Activated CD4-positive, alpha-beta T cell treated with anti-CD3 and anti-CD28 coated beads, Interleukin-2, amount 50 U/mL, for 4 hours (primary cell): ENCODE data around the gene ZMYND11.
"Not testable (repeated sequence)": the region's sequence is repeated elsewhere in the genome, so short reads cannot be mapped to it uniquely, and the experiment has no call there.

ENCODE experiments used
- DNase-seq, 2 experiments: peaks; one replicate each; pipeline ENCODE4 v3.0.0-alpha.2; 2020

Gene ZMYND11

GRCh38 chr10:134247-135131 is 766 bp upstream of the ZMYND11 start:
- peak; percentile 9 to 23 for DNase-seq

- peak; percentile 50 to 52 for DNase-seq
Measured at GRCh38 chr10:135601-136464, 578 bp downstream of the ZMYND11 start.

- DNase-seq, result no peak
Measured at GRCh38 chr10:136465-136762, 1.2 kb downstream of the ZMYND11 start.

- DNase-seq, result peak; percentile 39 to 43
Measured at GRCh38 chr10:137031-137430, 1.8 kb downstream of the ZMYND11 start.

- DNase-seq, result no peak
Measured at GRCh38 chr10:137606-138005, 2.4 kb downstream of the ZMYND11 start.

- DNase-seq, result no peak
Measured at GRCh38 chr10:142371-142770, 7.1 kb downstream of the ZMYND11 start.

GRCh38 chr10:152915-153314 is 17.7 kb downstream of the ZMYND11 start:
- DNase-seq, result no peak

GRCh38 chr10:154348-154747 is 19.1 kb downstream of the ZMYND11 start:
- DNase-seq, result no peak

- no peak for DNase-seq
Measured at GRCh38 chr10:167383-167782, 32.1 kb downstream of the ZMYND11 start.

GRCh38 chr10:173741-174140 is 38.5 kb downstream of the ZMYND11 start:
- DNase-seq, result no peak

- DNase-seq, result no peak
Measured at GRCh38 chr10:176677-177076, 41.4 kb downstream of the ZMYND11 start.

- no peak for DNase-seq
Measured at GRCh38 chr10:178208-178607, 43.0 kb downstream of the ZMYND11 start.

- no peak for DNase-seq
Measured at GRCh38 chr10:178723-179122, 43.5 kb downstream of the ZMYND11 start.

- no peak for DNase-seq
Measured at GRCh38 chr10:182441-183201, 47.4 kb downstream of the ZMYND11 start.

- no peak for DNase-seq
Measured at GRCh38 chr10:184174-184573, 48.9 kb downstream of the ZMYND11 start.

GRCh38 chr10:184911-185310 is 49.7 kb downstream of the ZMYND11 start:
- no peak for DNase-seq

GRCh38 chr10:185571-185970 is 50.3 kb downstream of the ZMYND11 start:
- not testable (repeated sequence) for DNase-seq

- no peak for DNase-seq
Measured at GRCh38 chr10:186911-187310, 51.7 kb downstream of the ZMYND11 start.

- no peak for DNase-seq
Measured at GRCh38 chr10:188546-188945, 53.3 kb downstream of the ZMYND11 start.

GRCh38 chr10:190216-190615 is 55.0 kb downstream of the ZMYND11 start:
- no peak for DNase-seq

GRCh38 chr10:191703-192518 is 56.7 kb downstream of the ZMYND11 start:
- DNase-seq, result no peak

GRCh38 chr10:194281-194680 is 59.0 kb downstream of the ZMYND11 start:
- no peak for DNase-seq
